IMR-90 (cell line): ENCODE results near the gene TBPL1. TPM values are rescaled to one million over a fixed set of nuclear protein-coding genes. Genes with fewer than 3 reads are reported as not detected.
A peak's percentile ranks its signal among the peaks of the same experiment; 100 is the strongest.

Experiments used
- ATAC-seq: fragments of 200-7000 bp; cut with Tn5 transposase; 2 replicates; pipeline ENCODE4 v1.9.1; 2020; ENCODE audit warnings: low read depth, mild to moderate bottlenecking, moderate library complexity
- BruUV-seq: library from RNA; stranded (reverse); fragments of 400-500 nt; replicated peaks from 2 replicates; lab custom pipeline; 2021; lab: Mats Ljungman, UMichigan
- CTCF ChIA-PET: fragments of 300-600 bp; formaldehyde crosslinking; extraction: SDS; loops from one replicate; lab custom pipeline; 2021; ENCODE audit warnings: antibody characterized with exemption; lab: Yijun Ruan, JAX
- POLR2A ChIA-PET: fragments of 300-600 bp; sonication (Branson Sonifier 250); formaldehyde crosslinking; loops from one replicate; lab custom pipeline; 2022; ENCODE audit warnings: antibody characterized with exemption; ENCODE audit not compliant: unreplicated experiment; lab: Charles Lee
- DNase-seq: peaks from one replicate; pipeline ENCODE4 v3.0.0; 2013
- H2AFZ ChIP-seq: replicated peaks from 2 replicates; pipeline ENCODE3; 2013; ENCODE audit warnings: low read length, mild to moderate bottlenecking; ENCODE audit not compliant: poor library complexity
- H2AK5ac ChIP-seq: 2 replicates; pipeline ENCODE4 v1.6.1; 2013; ENCODE audit warnings: low read depth, low read length, inconsistent platforms
- H2AK9ac ChIP-seq: replicated peaks from 2 replicates; pipeline ENCODE3; 2013; ENCODE audit warnings: mild to moderate bottlenecking, low read depth, low read length, moderate library complexity; ENCODE audit not compliant: poor library complexity
- H2BK120ac ChIP-seq: 2 replicates; pipeline ENCODE4 v1.6.1; 2013; ENCODE audit warnings: low read depth, low read length, inconsistent platforms
- H2BK15ac ChIP-seq: 3 replicates; pipeline ENCODE4 v1.6.1; 2013; ENCODE audit warnings: low read depth, low read length, inconsistent platforms
- H2BK20ac ChIP-seq: 2 replicates; pipeline ENCODE4 v1.6.1; 2013; ENCODE audit warnings: low read depth, mild to moderate bottlenecking, inconsistent platforms, low read length, moderate library complexity
- H2BK5ac ChIP-seq: 2 replicates; pipeline ENCODE4 v1.6.1; 2013; ENCODE audit warnings: mild to moderate bottlenecking, low read depth, low read length, inconsistent platforms; ENCODE audit not compliant: poor library complexity, severe bottlenecking
- H3K14ac ChIP-seq: replicated peaks from 2 replicates; pipeline ENCODE4 v1.6.1; 2013; ENCODE audit warnings: low read depth, low read length, inconsistent platforms
- H3K18ac ChIP-seq: 2 replicates; pipeline ENCODE4 v1.6.1; 2013; ENCODE audit warnings: low read depth, low read length, control low read depth
- H3K23ac ChIP-seq: 2 replicates; pipeline ENCODE4 v1.6.1; 2013; ENCODE audit warnings: low read depth, low read length, inconsistent platforms
- H3K27ac ChIP-seq: 2 replicates; pipeline ENCODE4 v1.5.1; 2013; ENCODE audit warnings: mild to moderate bottlenecking, control low read depth, low read length; ENCODE audit not compliant: insufficient read depth
- H3K27me3 ChIP-seq: 2 replicates; pipeline ENCODE4 v1.6.1; 2013; ENCODE audit warnings: low read length; ENCODE audit not compliant: control insufficient read depth, insufficient read depth
- H3K36me3 ChIP-seq: 2 replicates; pipeline ENCODE4 v1.6.1; 2013; ENCODE audit warnings: low read length, mixed read lengths; ENCODE audit not compliant: control insufficient read depth, insufficient read depth
- H3K4ac ChIP-seq: 2 replicates; pipeline ENCODE4 v1.6.1; 2013; ENCODE audit warnings: low read depth, low read length, inconsistent platforms
- H3K4me1 ChIP-seq: 2 replicates; pipeline ENCODE4 v1.6.1; 2013; ENCODE audit warnings: low read length, mixed read lengths; ENCODE audit not compliant: control insufficient read depth, insufficient read depth
- H3K4me2 ChIP-seq: 2 replicates; pipeline ENCODE4 v1.6.1; 2013; ENCODE audit warnings: low read depth, mild to moderate bottlenecking, control low read depth, low read length, moderate library complexity
- H3K4me3 ChIP-seq: 2 replicates; pipeline ENCODE4 v1.5.1; 2013; ENCODE audit warnings: low read depth, mild to moderate bottlenecking, control low read depth, low read length, moderate library complexity; ENCODE audit not compliant: insufficient read depth
- H3K56ac ChIP-seq: 2 replicates; pipeline ENCODE4 v1.6.1; 2013; ENCODE audit warnings: low read length, inconsistent platforms; ENCODE audit not compliant: insufficient read depth; ENCODE audit errors: extremely low read depth
- H3K79me1 ChIP-seq, 2 experiments: 2 replicates each; pipeline ENCODE4 v1.6.1; 2013; ENCODE audit warnings: low read length in 2 of 2, inconsistent platforms in 1 of 2, low read depth in 1 of 2
- H3K9ac ChIP-seq: 2 replicates; pipeline ENCODE4 v1.6.1; 2013; ENCODE audit warnings: low read depth, low read length, control low read depth
- H3K9me1 ChIP-seq: 2 replicates; pipeline ENCODE4 v1.6.1; 2013; ENCODE audit warnings: low read length, inconsistent platforms; ENCODE audit not compliant: insufficient read depth
- H3K9me3 ChIP-seq: 2 replicates; pipeline ENCODE4 v1.6.1; 2013; ENCODE audit warnings: low read length; ENCODE audit not compliant: control insufficient read depth, insufficient read depth
- H4K20me1 ChIP-seq: 2 replicates; pipeline ENCODE4 v1.6.1; 2013; ENCODE audit warnings: low read length, inconsistent platforms; ENCODE audit not compliant: insufficient read depth
- H4K5ac ChIP-seq: 2 replicates; pipeline ENCODE4 v1.6.1; 2013; ENCODE audit warnings: mild to moderate bottlenecking, low read depth, low read length, control low read depth
- H4K8ac ChIP-seq, 2 experiments: 2 replicates each; pipeline ENCODE4 v1.6.1; 2013; ENCODE audit warnings: low read depth in 2 of 2, low read length in 2 of 2, control low read depth in 1 of 2, inconsistent platforms in 1 of 2
- H4K91ac ChIP-seq: 2 replicates; pipeline ENCODE4 v1.6.1; 2013; ENCODE audit warnings: low read depth, low read length, inconsistent platforms; ENCODE audit not compliant: insufficient read depth
- MAFK ChIP-seq: IDR thresholded peaks from 2 replicates; pipeline ENCODE4 v1.6.1; 2012; ENCODE audit warnings: low read depth, low read length, improper control_type of control experiment
- MXI1 ChIP-seq: IDR thresholded peaks from 2 replicates; pipeline ENCODE4 v1.6.1; 2012; ENCODE audit warnings: low read depth, mild to moderate bottlenecking, low read length, moderate library complexity, borderline replicate concordance
- NFE2L2 ChIP-seq: fragments of 150-350 bp; IDR thresholded peaks from 2 replicates; pipeline ENCODE4 v1.6.1; 2016; ENCODE audit warnings: low read depth, mild to moderate bottlenecking, low read length
- WGBS, 2 experiments: methylation state at CpG; one replicate each; pipeline versions ENCODE4 v1.1.5 to v1.1.7; 2013; ENCODE audit warnings: missing lambda C conversion rate in 2 of 2; ENCODE audit not compliant: insufficient read length in 1 of 2; ENCODE audit errors: extremely low coverage in 2 of 2; 5-methylcytosine and 5-hydroxymethylcytosine counted together
- dilution Hi-C: fragments of 300-500 bp; cut with HindIII; formaldehyde crosslinking; loops from one replicate; pipeline ENCODE4 v1.14.3; 2018; ENCODE audit warnings: low sequenced_read_pairs; ENCODE audit not compliant: unreplicated experiment
- in situ Hi-C: fragments of 300-500 bp; cut with MboI; formaldehyde crosslinking; loops from 3 replicates; pipeline ENCODE4 v1.14.3; 2019; ENCODE audit warnings: low sequenced_read_pairs, inconsistent platforms, mixed read lengths
- intact Hi-C: fragments of 100-400 bp; cut with micrococcal nuclease; formaldehyde crosslinking; loops from 2 replicates; pipeline ENCODE4 v1.10.0; 2022
- polyA plus RNA-seq, 3 experiments: library from polyadenylated mRNA; depleted of rRNA; stranded (reverse); fragments of >200 nt; gene quantifications; 2 replicates each; pipeline ENCODE4 v1.2.3, GENCODE V29; 2012; ENCODE audit warnings: low replicate concordance in 1 of 3
- total RNA-seq: library from RNA; depleted of rRNA; stranded (reverse); fragments of >200 nt; gene quantifications from 2 replicates; pipeline ENCODE4 v1.2.3, GENCODE V29; 2012
- TF ChIP-seq, protein P1 (sequence below): fragments of 150-350 bp; IDR thresholded peaks from 2 replicates; pipeline ENCODE4 v1.6.1; 2016; ENCODE audit warnings: low read depth, mild to moderate bottlenecking, low read length, moderate library complexity, borderline replicate concordance
- TF ChIP-seq, protein P2 (sequence below): fragments of 150-350 bp; IDR thresholded peaks from 2 replicates; pipeline ENCODE4 v1.6.1; 2017; ENCODE audit warnings: mild to moderate bottlenecking, antibody characterized with exemption, low read length, low read depth
- TF ChIP-seq, protein P3 (sequence below): conservative IDR thresholded peaks from 2 replicates; pipeline ENCODE4 v1.5.1; 2012; ENCODE audit warnings: mild to moderate bottlenecking, low read depth, low read length, improper control_type of control experiment

Gene TBPL1
- total and polyA plus RNA-seq, 2 of the 4 experiments (the other 2 are of a cell fraction), result 25.6 to 32.5 TPM

DNA sequence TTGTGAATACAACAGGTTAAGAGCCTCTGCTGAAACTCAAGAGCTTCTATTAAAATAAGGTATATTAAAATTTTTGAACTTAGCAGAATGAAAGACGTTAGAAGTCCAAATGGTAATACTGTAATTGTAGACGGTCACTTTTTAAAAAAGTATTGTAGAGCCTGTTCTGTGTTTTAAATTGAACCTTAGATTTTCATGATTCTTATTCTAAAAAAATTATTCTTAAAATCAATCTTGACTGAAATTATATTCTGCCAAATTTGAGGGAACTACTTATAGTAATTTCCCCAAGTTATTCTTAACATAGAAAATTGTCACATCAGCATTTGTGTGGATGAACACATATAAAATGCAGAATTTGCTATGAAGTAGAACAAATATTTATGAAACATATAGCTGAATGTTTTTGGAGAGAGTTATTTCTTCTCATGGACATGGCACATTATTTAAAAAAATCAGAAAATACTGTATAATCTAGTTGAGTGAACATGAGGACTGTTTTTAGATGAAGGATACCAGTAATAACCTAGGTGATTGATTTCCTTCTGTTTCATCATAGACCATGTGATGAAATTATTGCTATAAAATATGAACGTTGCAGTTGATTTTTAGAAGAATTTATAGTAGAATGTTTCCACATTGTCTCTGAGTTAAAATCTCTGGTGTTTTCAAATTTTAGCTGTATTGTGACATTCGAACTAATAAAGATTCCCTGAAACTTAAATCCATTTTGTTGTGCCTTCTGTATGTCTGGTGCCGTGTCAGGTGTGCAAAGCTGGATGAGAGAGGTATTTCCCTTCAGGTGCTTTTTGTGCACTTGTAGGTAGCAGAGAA, 2.8 kb downstream of the TBPL1 start:
- 80% methylated on average over 1 of the region's 5 CpGs; no CpG with 5 or more reads in 1 of the 2 experiments for WGBS, 2 experiments
- no peak for ATAC-seq
- no peak overlapping the region for H3K18ac ChIP-seq
- no peak overlapping the region for H3K27ac ChIP-seq
- peaks cover 22 to 72% of the 10 kb centered on the region in 2 experiments for H3K79me1 ChIP-seq
- no peak overlapping the region for H2AFZ ChIP-seq
- H3K23ac ChIP-seq, result no peak overlapping the region; the same call in 1 of the 2 replicates
- DNase-seq, result no peak
- H3K4me1 ChIP-seq, result peaks cover 9% of the 10 kb centered on the region
- ChIA-PET CTCF (interaction anchor here (2.4 kb wide), 1 partner anchor 108 kb away, joined by 7 read pairs; no protein-coding TSS in a partner anchor), POLR2A (interaction anchor here (0.6 kb wide), 1 partner anchor 32 kb away, joined by 3 read pairs; no protein-coding TSS in a partner anchor)
- no peak overlapping the region for H3K14ac ChIP-seq
- TF ChIP-seq MAFK (peak; percentile 97), MXI1 (no peak), NFE2L2 (no peak)
- TF ChIP-seq, protein P1, sequence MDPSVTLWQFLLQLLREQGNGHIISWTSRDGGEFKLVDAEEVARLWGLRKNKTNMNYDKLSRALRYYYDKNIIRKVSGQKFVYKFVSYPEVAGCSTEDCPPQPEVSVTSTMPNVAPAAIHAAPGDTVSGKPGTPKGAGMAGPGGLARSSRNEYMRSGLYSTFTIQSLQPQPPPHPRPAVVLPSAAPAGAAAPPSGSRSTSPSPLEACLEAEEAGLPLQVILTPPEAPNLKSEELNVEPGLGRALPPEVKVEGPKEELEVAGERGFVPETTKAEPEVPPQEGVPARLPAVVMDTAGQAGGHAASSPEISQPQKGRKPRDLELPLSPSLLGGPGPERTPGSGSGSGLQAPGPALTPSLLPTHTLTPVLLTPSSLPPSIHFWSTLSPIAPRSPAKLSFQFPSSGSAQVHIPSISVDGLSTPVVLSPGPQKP, result no peak
- TF ChIP-seq, protein P2, sequence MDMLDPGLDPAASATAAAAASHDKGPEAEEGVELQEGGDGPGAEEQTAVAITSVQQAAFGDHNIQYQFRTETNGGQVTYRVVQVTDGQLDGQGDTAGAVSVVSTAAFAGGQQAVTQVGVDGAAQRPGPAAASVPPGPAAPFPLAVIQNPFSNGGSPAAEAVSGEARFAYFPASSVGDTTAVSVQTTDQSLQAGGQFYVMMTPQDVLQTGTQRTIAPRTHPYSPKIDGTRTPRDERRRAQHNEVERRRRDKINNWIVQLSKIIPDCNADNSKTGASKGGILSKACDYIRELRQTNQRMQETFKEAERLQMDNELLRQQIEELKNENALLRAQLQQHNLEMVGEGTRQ, result no peak
- TF ChIP-seq, protein P3, sequence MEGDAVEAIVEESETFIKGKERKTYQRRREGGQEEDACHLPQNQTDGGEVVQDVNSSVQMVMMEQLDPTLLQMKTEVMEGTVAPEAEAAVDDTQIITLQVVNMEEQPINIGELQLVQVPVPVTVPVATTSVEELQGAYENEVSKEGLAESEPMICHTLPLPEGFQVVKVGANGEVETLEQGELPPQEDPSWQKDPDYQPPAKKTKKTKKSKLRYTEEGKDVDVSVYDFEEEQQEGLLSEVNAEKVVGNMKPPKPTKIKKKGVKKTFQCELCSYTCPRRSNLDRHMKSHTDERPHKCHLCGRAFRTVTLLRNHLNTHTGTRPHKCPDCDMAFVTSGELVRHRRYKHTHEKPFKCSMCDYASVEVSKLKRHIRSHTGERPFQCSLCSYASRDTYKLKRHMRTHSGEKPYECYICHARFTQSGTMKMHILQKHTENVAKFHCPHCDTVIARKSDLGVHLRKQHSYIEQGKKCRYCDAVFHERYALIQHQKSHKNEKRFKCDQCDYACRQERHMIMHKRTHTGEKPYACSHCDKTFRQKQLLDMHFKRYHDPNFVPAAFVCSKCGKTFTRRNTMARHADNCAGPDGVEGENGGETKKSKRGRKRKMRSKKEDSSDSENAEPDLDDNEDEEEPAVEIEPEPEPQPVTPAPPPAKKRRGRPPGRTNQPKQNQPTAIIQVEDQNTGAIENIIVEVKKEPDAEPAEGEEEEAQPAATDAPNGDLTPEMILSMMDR, result no peak
- H2AK9ac ChIP-seq, result no peak overlapping the region
- H4K20me1 ChIP-seq, result peaks cover 31% of the 10 kb centered on the region; the same call in 1 of the 2 replicates
- no peak overlapping the region for H4K91ac ChIP-seq
- no peak overlapping the region for H3K4me2 ChIP-seq
- BruUV-seq, result no TSS peak
- H2BK5ac ChIP-seq, result no peak overlapping the region
- H2BK15ac ChIP-seq, result no peak overlapping the region
- no peak overlapping the region for H4K8ac ChIP-seq
- H3K36me3 ChIP-seq, result no peaks in the 10 kb centered on the region
- no peaks in the 10 kb centered on the region for H3K9me3 ChIP-seq
- H3K56ac ChIP-seq, result no peak overlapping the region
- in situ Hi-C loops (no loop called here), dilution Hi-C loops (no loop called here), intact Hi-C loops (no loop called here)
- H2BK20ac ChIP-seq, result no peak overlapping the region
- no peak overlapping the region for H4K5ac ChIP-seq
- H3K4me3 ChIP-seq, result no peak overlapping the region
- no peak overlapping the region for H3K4ac ChIP-seq
- peaks cover 9% of the 10 kb centered on the region; the same call in 1 of the 2 replicates for H3K9me1 ChIP-seq
- no peak overlapping the region for H2AK5ac ChIP-seq
- no peak overlapping the region for H3K9ac ChIP-seq
- H3K27me3 ChIP-seq, result no peaks in the 10 kb centered on the region
- H2BK120ac ChIP-seq, result no peak overlapping the region
